NB4 (cell line): ENCODE data around the gene ADGRG6.

Experiments used
- CTCF ChIP-seq: IDR thresholded peaks from one replicate; pipeline ENCODE4 v1.5.1; 2012; ENCODE audit warnings: low read depth, low read length
- POLR2A ChIP-seq: IDR thresholded peaks from 2 replicates; pipeline ENCODE4 v1.6.1; 2011; ENCODE audit warnings: mild to moderate bottlenecking; ENCODE audit not compliant: insufficient read length; ENCODE audit errors: extremely low read depth

GRCh38 chr6:142279350-142280180 is 22.2 kb upstream of the ADGRG6 start:
- TF ChIP-seq CTCF (no peak), POLR2A (no peak)
